Osteoblast (primary cell): ENCODE results near the gene NUFIP1. TPM values are rescaled to one million over a fixed set of nuclear protein-coding genes. Genes with fewer than 3 reads are reported as not detected.
A peak's percentile ranks its signal among the peaks of the same experiment; 100 is the strongest.

Experiments
- DNase-seq: peaks from one replicate; pipeline ENCODE4 v3.0.0; 2011; ENCODE audit warnings: low spot score, mixed read lengths; ENCODE audit not compliant: insufficient read length; ENCODE audit errors: missing footprints
- H2AFZ ChIP-seq: 2 replicates; pipeline ENCODE4 v1.6.0; 2011; ENCODE audit warnings: mild to moderate bottlenecking, low read length
- H3K27ac ChIP-seq: 2 replicates; pipeline ENCODE4 v1.5.1; 2011; ENCODE audit warnings: mild to moderate bottlenecking, low read depth, low read length, moderate library complexity
- H3K27me3 ChIP-seq: 2 replicates; pipeline ENCODE4 v1.6.0; 2012; ENCODE audit warnings: mild to moderate bottlenecking, control low read depth, inconsistent platforms, low read length, moderate library complexity; ENCODE audit not compliant: insufficient read depth
- H3K36me3 ChIP-seq: 2 replicates; pipeline ENCODE4 v1.5.1; 2011; ENCODE audit warnings: mild to moderate bottlenecking, low read length, control low read depth, moderate library complexity; ENCODE audit not compliant: insufficient read depth
- H3K4me1 ChIP-seq: 2 replicates; pipeline ENCODE4 v1.5.1; 2011; ENCODE audit warnings: mild to moderate bottlenecking, low read length, control low read depth, moderate library complexity; ENCODE audit not compliant: insufficient read depth
- H3K4me2 ChIP-seq: 2 replicates; pipeline ENCODE4 v1.6.0; 2011; ENCODE audit warnings: mild to moderate bottlenecking, low read length; ENCODE audit not compliant: insufficient read depth
- H3K4me3 ChIP-seq: fragments of 200-600 bp; sonication (generic); 3 replicates; pipeline ENCODE4 v1.5.1; 2012; ENCODE audit warnings: mild to moderate bottlenecking, low read length, inconsistent platforms; ENCODE audit not compliant: insufficient read depth
- H3K79me2 ChIP-seq: 2 replicates; pipeline ENCODE4 v1.6.0; 2012; ENCODE audit warnings: mild to moderate bottlenecking, low read length, control low read depth, inconsistent platforms; ENCODE audit not compliant: insufficient read depth
- H3K9me3 ChIP-seq: 2 replicates; pipeline ENCODE4 v1.5.1; 2011; ENCODE audit warnings: low read depth, low read length, control low read depth
- H4K20me1 ChIP-seq: 2 replicates; pipeline ENCODE4 v1.6.0; 2012; ENCODE audit warnings: mild to moderate bottlenecking, low read length, control low read depth; ENCODE audit not compliant: insufficient read depth
- total RNA-seq: library from RNA; depleted of rRNA; stranded (reverse); fragments of >200 nt; gene quantifications from 2 replicates; pipeline ENCODE4 v1.2.3, GENCODE V29; 2012
- TF ChIP-seq, protein P1 (sequence below): IDR thresholded peaks from 2 replicates; pipeline ENCODE4 v1.5.1; 2011; ENCODE audit warnings: mild to moderate bottlenecking, low read depth, low read length, moderate library complexity; ENCODE audit errors: extremely low read depth

NUFIP1 gene
- total RNA-seq, 1 donor, result 3.3 TPM

DNA sequence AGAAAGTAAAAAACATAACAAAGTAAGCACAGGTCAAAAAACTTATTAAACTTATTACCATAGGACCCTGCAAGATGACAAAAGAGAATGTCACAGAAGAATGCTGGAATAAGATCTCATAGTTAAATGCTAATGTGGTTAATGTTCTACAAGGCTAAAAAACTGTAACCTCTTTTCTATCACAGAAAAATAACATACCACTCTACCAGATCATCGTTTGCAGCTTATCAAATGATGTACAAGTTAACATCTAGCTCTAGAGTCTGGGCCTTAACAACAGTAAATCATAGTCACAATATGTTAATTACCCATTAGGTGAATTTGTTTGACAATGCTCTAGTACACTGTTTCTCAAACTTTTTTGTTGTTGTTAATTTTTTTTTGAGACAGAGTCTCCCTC lies 53.0 kb downstream of the NUFIP1 start:
- Histone ChIP-seq H2AFZ (no peak overlapping the region), H4K20me1 (no peaks in the 10 kb centered on the region), H3K36me3 (no peaks in the 10 kb centered on the region), H3K4me1 (peaks cover 39% of the 10 kb centered on the region), H3K79me2 (no peaks in the 10 kb centered on the region), H3K4me3 (no peak overlapping the region), H3K9me3 (no peaks in the 10 kb centered on the region), H3K4me2 (no peak overlapping the region), H3K27me3 (no peaks in the 10 kb centered on the region), H3K27ac (no peak overlapping the region)
- TF ChIP-seq, protein P1, sequence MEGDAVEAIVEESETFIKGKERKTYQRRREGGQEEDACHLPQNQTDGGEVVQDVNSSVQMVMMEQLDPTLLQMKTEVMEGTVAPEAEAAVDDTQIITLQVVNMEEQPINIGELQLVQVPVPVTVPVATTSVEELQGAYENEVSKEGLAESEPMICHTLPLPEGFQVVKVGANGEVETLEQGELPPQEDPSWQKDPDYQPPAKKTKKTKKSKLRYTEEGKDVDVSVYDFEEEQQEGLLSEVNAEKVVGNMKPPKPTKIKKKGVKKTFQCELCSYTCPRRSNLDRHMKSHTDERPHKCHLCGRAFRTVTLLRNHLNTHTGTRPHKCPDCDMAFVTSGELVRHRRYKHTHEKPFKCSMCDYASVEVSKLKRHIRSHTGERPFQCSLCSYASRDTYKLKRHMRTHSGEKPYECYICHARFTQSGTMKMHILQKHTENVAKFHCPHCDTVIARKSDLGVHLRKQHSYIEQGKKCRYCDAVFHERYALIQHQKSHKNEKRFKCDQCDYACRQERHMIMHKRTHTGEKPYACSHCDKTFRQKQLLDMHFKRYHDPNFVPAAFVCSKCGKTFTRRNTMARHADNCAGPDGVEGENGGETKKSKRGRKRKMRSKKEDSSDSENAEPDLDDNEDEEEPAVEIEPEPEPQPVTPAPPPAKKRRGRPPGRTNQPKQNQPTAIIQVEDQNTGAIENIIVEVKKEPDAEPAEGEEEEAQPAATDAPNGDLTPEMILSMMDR, result no peak
- DNase-seq, result no peak

DNA sequence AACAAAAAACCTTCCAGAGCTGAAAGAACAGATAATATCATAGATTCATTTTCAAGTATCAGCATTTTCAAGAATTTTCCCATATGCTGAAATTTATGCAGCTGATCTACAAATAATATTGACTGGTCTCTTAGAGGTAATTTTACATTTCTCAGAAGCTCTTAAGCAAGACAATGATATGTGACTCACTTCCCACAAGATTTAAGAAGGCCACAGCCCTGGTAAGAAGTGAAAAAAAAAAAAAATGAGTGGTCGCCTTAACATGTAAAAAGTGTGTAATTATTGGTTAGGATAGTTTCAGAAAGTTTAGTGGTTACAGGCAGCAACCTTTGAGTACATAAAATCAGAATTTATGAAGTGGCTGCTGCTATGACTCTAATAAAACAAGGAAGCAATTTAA lies 54.5 kb downstream of the NUFIP1 start:
- Histone ChIP-seq H3K4me3 (no peak overlapping the region), H3K27ac (peak overlapping the region; percentile 80), H3K4me2 (no peak overlapping the region), H3K36me3 (no peaks in the 10 kb centered on the region), H3K9me3 (no peaks in the 10 kb centered on the region), H3K27me3 (no peaks in the 10 kb centered on the region), H4K20me1 (no peaks in the 10 kb centered on the region), H3K79me2 (no peaks in the 10 kb centered on the region), H3K4me1 (peaks cover 43% of the 10 kb centered on the region), H2AFZ (no peak overlapping the region)
- TF ChIP-seq, protein P1, result no peak
- no peak for DNase-seq

DNA sequence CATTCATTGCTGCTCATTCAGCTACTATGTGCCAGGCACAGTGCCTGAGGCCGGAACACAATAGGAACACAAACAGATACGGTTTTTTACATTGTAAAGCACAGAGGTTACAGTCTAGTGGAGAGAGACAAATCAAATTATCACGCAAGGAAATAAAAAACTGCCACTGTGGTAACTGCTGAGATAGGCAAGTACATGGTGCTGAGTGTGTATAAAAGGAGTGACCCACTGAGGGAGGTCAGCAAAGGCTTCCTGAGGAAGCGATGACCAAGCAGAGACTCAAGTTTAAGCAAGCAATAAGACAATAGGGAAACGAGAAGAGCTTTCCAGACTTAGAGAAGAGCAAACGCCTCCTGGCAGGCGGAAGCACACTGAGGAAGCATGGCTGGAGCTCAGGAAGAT lies 56.4 kb downstream of the NUFIP1 start:
- peaks cover 43% of the 10 kb centered on the region for H3K4me1 ChIP-seq
- peak overlapping the region; percentile 25 for H2AFZ ChIP-seq
- peak overlapping the region; percentile 80 for H3K27ac ChIP-seq
- no peaks in the 10 kb centered on the region for H4K20me1 ChIP-seq
- TF ChIP-seq, protein P1, result no peak
- peak overlapping the region; percentile 38 for H3K4me2 ChIP-seq
- H3K9me3 ChIP-seq, result no peaks in the 10 kb centered on the region
- no peaks in the 10 kb centered on the region for H3K36me3 ChIP-seq
- no peak for DNase-seq
- no peaks in the 10 kb centered on the region for H3K27me3 ChIP-seq
- no peaks in the 10 kb centered on the region for H3K79me2 ChIP-seq
- no peak overlapping the region for H3K4me3 ChIP-seq

DNA sequence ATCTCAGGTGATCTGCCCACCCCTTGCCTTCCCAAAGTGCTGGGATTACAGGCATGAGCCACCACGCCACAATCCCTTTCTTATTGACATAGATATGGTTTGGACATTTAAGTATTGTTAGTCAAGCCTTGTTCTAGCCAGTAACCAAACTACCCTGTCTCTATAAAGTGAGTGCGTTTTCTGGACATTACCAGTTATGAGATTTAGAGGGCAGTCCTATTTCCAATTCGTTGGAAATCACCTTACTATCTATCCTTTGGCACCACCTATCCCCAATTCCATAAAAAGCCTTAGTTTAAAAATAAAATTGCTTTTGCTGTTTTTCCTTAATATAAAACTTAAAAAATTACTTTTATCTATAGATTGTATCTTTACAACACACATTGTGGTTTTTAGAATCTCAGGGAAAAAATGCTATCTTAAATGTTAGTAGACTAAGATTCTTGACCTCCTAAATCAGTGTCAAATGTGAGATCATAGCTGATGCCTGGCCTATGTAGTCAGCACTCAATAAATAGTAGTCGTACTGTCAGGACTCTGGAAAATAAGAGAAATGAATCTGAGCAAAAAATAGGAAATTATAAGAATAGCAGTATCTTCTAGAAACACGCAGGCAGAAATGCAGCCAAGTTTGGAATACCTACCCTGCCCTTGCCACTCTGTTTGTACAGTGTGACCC lies 57.0 kb downstream of the NUFIP1 start:
- Histone ChIP-seq H2AFZ (no peak overlapping the region), H3K27me3 (no peaks in the 10 kb centered on the region), H3K36me3 (no peaks in the 10 kb centered on the region), H4K20me1 (no peaks in the 10 kb centered on the region), H3K79me2 (no peaks in the 10 kb centered on the region), H3K4me1 (peaks cover 43% of the 10 kb centered on the region), H3K9me3 (no peaks in the 10 kb centered on the region), H3K27ac (peak overlapping the region; percentile 80), H3K4me3 (no peak overlapping the region), H3K4me2 (peak overlapping the region; percentile 38)
- DNase-seq, result peak; percentile 81
- TF ChIP-seq, protein P1, result no peak
